Measurements from ENCODE around the gene PIK3R5.
"Not testable (repeated sequence)": the region's sequence is repeated elsewhere in the genome, so short reads cannot be mapped to it uniquely, and the experiment has no call there.

Gene PIK3R5, protein sequence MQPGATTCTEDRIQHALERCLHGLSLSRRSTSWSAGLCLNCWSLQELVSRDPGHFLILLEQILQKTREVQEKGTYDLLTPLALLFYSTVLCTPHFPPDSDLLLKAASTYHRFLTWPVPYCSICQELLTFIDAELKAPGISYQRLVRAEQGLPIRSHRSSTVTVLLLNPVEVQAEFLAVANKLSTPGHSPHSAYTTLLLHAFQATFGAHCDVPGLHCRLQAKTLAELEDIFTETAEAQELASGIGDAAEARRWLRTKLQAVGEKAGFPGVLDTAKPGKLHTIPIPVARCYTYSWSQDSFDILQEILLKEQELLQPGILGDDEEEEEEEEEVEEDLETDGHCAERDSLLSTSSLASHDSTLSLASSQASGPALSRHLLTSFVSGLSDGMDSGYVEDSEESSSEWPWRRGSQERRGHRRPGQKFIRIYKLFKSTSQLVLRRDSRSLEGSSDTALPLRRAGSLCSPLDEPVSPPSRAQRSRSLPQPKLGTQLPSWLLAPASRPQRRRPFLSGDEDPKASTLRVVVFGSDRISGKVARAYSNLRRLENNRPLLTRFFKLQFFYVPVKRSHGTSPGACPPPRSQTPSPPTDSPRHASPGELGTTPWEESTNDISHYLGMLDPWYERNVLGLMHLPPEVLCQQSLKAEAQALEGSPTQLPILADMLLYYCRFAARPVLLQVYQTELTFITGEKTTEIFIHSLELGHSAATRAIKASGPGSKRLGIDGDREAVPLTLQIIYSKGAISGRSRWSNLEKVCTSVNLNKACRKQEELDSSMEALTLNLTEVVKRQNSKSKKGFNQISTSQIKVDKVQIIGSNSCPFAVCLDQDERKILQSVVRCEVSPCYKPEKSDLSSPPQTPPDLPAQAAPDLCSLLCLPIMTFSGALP

DNA sequence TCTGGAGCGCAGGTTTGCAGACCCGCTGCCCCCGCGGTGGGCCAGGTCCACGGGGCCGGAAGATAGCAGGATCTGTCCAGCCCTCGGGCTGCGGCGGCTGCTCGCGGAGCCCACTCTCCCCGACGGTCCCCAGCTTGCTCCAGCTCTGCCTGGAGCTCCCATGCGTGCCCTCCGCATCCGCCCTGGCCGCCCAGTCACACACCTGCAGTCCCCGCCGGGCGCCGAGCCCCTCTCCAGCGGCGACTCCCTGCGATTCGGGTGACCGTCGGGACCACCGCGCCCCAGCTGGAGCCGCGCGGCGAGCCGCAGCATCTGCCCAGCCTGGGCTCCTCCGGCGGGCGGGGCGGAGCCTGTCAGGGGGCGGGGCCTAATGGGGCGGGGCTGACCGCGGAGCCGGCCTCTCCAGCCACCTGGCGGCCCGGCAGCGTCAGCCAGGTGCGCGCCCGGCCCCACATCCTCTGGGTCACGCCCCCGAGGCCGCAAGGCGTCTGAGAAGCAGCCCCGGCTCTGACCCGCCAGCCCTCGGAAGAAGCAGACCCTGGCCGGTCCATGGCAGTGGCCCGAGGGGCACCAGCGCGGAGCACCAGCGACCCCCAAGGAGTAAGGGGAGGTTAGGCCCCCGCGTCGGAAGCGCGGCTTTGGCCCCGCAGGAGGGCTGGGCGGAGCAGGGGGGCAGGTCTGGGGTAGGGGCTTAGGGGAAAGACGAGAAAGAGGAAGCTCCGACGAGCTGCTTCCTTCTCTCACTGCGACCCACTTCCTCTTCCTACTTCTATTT is at the start of gene PIK3R5:
PIK3R5 (minus strand) TSS at position 314 of the 775 bp plus-strand sequence. CDS start 54,213 bp downstream, outside the sequence.
- DNase-seq (ENCODE audit: low read depth) = no peak

DNA sequence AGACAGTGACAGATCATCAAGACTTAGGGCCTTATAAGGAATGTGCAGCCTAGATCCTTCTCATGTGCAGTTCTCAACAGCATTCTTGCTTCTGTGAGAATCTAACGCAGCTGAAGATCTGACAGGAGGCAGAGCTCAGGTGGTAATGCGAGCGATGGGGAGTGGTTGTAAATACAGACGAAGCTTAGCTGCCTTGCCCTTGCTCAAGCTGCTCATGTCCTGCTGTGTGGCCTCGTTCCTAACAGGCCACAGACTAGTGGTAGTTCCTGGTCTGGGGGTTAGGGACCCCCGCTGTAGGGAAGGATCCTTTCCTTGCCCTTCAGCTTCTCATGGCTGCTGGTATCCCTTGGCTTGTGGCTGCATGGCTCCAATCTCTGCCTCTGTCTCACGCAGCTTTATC is 45.5 kb upstream of the PIK3R5 start:
- no peak for DNase-seq (ENCODE audit: low read depth)

DNA sequence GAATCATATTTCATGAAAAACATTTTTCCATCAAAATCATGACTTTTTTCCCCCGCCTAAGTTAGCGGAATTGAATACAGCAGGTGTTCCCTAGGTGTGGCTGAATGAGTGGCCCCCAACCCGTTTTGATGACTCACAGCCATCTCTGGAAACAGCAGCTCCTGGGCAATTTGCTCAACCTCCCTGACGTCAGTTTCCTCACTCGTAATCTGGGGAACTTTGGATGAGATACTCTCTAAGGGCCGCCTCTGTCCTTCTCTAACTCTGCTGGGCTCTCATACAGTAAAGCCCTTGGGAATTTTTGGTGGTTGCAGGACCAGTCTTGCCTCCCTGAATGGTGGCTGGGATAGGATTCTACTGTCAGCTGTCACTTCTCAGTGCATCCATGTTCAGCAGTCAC is 44.2 kb upstream of the PIK3R5 start:
- no peak for DNase-seq (ENCODE audit: low read depth)

DNA sequence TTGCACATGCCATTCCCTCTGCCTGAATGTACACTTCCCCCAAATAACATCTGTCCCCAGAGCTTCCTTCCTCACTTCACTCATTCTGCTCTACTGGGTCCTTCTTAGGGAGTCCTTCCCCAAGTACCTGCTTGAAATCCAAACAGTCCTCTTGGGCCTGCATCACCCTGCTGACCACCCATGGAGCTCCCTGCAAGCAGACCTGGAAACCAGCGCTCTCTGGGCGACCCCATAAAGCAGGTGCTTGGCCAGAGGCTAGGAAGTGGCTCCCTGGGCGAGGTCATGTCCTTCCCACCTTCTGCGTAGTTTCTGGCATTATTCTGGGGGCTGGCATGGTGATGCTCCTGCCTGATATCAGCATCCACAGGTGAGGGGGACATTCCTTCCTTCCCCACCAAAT is 43.6 kb upstream of the PIK3R5 start:
- DNase-seq (ENCODE audit: low read depth) = no peak

DNA sequence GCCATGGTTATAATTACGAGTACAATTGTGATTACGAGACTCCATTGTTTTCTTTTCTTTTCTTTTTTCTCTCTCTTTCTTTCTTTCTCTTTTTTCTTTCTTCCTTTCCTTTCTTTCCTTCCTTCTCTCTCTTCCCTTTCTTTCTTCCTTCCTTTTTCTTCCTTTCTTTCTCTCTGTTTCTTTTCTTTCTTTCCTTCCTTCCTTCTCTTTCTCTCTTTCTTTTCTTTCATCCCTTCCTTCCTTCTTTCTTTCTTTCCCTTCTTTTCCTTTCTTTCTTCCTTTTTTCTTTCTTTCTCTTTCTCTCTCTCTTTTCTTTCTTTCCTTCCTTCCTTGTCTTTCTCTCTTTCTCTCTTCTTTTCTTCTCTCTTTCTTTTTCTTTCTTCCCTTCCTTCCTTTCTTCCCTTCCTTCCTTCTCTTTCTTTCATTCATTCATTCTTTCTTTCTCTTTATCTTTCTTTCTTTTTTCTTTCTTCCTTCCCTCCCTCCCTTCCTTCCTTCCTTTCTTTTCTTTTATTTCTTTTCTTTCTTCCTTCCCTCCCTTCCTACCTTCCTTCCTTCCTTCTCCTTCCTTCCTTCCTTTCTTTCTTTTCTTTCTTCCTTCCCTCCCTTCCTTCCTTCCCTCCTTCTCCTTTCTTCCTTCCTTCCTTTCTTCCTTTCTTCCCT is 41.7 kb upstream of the PIK3R5 start:
- no peak for DNase-seq (ENCODE audit: low read depth)

DNA sequence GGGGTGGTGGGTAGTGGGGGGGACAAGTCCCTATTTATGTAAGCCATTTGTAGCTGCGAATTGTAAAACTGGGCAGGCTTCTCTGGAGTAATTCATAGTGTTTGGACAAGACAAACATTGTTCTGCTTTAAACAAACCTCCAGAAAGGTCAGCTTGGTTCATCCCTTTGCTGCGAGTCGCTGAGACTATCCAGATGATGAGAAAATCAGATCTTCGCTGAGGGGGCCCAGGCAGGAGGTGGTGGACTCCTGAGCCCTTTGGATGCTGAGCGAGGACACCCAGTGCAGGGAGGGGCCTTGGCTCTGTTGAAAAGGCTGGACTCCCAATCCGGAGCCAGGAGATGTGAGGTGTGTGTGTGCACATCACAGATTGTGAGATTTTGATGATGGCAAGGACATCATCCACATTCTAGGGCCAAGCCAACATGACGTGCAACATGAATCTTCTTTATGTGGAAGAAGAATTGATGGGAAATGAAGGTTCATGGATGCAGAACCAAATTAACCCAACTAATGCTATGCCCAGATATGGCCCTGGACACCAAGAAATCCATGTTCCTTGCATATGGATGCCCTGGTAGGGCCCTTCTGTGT is 40.8 kb upstream of the PIK3R5 start:
- DNase-seq (ENCODE audit: low read depth) = no peak

DNA sequence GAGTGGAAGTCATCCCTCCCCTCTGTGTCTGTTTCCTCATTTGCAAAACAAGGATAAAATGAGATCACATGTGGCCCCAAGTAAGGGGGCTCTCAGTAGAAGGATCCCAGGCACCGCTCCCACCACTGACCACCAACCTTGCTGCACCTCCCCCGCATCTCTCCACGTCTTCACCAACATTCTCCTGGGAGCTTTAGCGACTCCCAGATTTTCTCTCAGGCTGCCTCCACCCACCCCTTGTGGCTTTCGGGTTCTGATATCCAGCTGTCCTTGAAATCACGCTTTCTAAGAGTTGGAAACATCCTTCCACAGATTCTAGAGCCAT is 39.4 kb upstream of the PIK3R5 start:
- DNase-seq (ENCODE audit: low read depth) = no peak

DNA sequence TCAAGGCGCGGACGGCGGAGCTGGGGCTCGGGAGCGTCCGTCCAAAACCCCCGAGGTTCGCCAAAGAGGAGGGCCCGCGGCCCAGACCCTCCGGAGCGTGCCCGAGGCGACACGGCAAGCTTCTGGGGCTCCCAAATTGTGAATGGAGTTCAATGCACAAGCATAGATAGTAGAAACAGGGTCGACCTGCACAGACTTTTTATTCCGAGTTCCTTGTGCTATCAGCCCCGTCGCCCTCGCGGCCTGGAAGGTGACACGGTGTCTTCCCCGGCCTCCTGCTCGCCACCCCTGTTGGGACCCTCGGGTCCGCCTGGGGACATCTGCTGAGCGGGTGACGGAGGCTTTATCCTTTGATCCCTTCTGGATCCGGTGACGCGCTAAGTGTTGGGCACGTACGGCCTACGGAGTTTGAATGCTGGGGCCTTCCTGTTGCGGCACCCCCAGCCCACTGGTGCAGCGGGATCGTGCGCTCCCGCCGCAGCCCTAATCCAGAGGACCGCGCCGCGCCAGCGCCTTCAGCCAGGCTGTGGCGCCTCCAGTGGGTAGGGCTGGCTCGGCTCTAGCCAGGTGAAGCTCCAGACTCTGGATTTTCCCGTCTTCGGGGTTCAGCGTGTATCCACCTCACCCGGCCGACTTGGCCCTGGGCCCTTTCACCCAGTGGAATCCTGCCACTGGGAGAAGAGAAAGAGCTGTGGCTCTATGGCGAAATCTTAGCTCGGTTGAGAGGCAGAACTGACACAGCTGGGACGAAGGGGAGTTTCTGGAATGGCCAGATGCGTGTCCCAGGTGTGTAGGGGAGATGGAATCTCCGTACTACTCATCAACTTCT is 38.8 kb upstream of the PIK3R5 start:
- no peak for DNase-seq (ENCODE audit: low read depth)

DNA sequence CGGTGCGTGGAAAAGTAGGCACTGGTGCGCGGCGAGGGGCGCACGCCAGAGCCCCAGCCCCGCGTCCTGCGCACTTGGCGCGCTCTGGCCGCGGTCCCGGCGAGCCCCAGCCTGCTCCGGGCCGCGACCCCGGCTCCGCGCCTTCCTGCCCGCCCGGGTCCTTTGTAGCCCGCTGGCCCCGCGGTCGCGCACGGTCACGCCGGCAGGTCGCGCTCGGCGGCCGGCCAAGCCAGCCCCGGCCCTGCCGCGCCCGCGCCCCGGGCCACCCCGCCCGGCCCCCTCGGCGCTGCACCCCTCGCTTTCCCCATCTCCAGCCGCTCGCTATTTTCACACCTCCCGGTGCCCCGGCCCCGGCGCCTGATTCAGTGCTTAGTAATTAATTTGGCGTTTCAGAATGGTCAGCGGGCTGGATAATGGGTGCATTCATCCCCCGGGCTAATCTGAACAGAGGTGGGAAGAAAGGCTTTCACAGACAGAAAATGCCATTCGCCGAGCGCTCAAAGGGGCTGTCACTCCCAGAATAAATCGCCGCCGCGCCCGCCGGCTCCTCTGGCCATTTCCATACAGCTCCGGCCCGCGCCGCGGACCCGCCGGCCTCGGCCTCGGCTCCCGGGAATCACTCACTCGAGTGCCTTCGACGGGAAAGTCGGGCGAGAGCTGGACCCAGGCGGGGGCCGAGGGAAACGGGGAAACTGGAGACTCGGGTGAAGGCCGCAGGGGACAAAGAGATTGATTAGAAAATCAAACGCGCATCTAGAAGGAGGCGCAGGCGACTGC is 38.0 kb upstream of the PIK3R5 start:
- no peak for DNase-seq (ENCODE audit: low read depth)

DNA sequence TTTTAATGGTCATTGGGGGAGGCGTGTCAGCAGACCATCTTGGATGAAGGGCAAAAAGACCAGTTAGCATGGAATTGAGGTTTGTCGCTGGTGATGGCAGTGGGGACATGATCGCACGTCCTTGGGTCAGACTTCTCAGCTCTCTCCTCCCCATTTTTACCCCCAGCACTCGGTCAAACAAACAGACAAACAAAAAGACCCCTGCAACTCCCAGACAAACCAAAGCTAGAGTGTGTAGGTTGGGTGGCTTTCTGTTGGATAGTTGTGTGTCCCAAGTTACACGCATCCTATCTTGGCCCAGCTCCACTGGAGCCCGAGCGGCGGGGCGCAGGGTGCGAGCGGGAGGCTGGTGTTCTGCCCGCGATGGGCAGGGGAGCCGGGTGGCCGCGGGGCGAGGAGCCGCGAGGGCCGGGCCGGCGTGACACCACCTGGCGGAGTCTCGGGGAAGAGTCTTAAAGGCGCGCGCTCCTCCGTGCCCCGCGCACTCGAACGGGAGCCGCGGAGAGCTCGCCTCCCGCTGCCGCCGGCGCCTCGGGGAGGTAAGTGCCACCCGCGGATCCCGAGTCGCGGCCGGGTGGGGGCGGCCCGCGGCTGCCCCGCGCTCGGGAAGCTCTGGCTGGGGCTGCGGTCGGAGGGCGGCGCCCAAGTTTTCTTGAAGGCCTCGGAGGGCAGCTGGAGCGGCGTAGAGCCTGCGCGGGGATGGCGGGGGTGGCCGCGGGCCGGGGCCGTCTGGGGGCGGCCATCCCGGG is 37.3 kb upstream of the PIK3R5 start:
- DNase-seq (ENCODE audit: low read depth) = no peak

DNA sequence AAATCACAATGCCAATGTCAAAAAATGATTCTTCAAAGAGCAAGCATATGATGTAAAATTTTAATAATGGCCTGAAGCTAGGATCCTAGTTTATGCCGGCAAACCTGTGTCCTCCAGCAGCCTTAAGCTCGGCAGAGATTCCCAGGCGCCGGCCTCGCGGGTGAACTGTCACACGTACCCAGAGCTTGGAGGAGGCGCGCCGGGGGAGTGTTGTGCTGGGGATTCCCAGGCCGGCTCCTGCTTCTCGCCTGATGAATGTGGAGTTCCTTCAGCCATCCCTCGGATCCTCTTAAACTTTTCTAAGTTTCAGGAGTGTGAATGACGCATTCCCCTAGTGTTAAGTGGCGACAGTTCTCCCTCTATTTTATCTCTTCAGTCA is 36.7 kb upstream of the PIK3R5 start:
- DNase-seq (ENCODE audit: low read depth) = no peak

DNA sequence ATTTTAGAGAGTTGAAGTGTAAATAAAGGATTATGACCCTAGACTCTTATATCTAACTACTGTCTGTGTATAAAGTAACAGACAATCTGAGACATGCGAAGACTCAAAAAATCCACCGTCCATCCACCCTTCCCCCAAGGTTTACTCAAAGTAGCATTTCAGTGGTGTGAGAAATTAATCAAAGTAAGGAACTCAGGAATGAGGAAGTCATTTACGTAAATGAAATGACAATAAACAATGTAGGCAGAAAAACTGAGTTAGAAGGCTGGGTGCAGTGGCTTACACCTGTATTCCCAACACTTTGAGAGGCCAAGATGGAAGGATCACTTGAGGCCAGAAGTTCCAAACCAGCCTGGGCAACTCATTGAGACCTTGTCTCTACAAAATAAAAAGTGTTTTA is 36.1 kb upstream of the PIK3R5 start:
- DNase-seq (ENCODE audit: low read depth) = no peak

DNA sequence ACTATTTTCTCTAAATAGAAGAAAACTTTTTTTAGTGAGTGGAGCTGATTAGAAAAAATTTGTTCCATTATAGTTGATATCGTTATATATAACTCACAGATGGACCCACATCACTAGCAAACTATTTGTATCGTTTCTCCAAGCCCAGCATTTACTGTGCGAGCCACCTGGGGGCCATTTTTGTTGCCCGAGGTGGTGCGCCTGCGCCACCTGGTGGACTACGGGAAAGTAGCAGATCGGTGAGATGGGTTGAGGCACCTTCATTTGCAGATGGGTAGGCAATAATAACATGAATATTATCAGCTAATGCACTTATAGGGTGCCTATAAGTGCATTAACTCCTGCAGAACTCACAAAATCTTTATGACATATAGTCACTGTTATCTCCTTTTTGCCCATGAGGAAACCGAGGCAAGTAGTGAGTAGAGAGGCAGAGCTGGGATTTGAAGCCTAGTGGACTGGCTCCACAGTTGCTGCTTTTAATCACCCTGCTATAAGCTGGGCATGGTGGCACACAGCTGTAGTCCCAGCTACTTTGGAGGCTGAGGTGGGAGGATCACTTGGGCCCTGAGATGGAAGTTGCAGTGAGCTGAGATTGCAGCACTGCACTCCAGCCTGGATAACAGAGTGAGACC is 32.6 kb upstream of the PIK3R5 start:
- peak; percentile 33 for DNase-seq (ENCODE audit: low read depth)

DNA sequence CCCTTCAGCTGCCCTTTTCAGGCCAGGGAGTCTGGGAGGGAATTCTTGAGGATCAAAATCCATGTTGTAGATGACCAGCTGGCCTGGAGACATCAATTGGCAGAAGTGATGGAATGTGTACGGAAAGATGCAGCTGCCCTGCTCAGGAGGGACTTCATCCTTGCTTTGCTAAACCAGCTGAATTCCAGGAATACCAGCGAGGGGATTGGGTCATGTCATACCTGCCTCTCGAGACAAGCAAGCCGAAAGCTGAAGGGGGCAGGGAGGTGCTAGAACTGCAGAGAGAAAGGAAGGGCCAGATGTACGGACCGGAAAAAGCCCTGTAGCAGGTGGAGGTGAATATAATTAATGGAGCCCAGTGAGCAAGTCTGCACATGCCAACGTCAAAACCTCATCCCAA is 30.2 kb upstream of the PIK3R5 start:
- no peak for DNase-seq (ENCODE audit: low read depth)

DNA sequence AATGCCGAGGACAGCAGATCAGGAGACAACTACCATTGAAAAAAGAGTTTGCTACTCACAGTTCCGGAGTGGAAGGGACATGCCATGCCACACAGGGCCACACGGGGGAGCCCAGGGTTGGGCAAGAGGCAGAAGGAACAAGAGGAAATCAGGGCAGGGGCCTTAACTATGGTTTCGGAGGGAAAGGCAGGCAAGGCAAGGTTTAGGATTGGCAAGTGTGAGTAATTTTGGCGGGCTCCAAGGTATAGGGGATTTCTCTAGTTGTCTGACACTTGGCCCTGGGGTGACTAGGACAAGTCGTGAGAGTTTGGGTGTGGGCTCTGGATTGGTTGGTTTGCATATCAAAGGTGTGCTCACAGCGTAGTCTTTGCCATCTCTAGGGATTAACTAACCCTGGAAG is 28.8 kb upstream of the PIK3R5 start:
- DNase-seq (ENCODE audit: low read depth) = peak; percentile 19

DNA sequence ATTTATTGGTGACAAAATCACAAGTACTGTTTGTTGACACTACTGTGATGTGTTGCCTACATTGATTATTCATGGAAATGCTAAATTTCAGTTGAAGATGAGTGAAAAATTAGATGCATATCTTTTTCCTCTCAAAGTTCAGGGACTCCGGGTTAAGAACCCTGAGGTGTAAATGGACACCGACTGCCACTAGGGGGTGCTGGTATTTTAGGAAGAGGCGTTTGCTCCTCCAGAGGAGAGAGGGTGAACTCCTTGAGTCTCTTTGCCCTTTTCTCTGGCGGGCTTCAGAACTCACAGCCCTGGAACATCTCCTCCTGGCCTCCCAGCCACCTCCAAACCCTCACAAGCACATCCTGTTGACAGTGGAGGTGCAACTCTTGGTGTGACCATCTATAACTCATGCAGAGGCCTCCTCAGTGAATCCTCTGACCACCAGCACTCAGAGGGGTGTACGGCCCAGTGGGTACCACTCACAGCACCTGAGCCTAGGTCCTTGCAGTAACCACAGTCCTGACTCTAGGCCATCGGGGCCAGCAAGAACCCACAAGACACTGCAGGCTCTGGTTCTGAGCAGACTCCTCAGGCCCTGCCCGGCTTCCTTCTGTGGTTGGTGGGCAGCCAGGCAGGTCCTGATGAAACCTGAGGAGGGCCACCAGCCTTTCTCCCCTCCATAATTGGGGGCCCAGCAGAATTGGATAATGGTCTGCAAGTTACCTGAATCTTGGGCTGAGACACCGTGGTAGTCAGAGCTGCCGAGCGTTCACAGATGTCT is 26.2 kb upstream of the PIK3R5 start:
- DNase-seq (ENCODE audit: low read depth) = peak; percentile 46

DNA sequence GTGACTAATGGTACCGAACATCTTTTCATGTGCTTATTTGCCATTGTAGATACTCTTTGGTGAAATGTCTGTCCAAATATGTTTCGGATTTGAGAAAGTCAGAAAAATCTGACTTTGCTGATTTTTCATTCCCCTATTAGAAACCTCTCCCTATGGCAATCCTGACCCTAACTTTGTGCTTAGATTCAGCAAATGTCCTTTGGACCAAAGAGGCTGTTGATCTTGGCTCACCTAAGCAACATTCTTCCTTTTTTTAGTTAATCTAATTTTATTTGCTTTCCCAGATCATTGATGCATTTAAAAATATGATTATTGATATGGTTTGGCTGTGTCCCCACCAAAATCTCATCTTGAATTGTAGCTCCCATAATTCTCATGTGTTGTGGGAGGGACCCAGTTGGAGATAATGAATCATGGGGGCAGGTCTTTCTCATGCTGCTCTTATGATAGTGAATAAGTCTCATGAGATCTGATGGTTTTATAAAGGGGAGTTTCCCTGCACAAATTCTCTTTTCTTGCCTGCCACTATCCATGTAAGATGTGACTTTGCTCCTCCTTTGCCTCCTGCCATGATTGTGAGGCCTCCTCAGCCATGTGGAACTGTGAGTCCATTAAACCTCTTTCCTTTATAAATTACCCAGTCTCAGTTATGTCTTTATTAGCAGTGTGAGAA is 22.9 kb upstream of the PIK3R5 start:
- DNase-seq (ENCODE audit: low read depth) = not testable (repeated sequence)

All from amniotic epithelial cell (primary cell).